Fibroblast of villous mesenchyme (primary cell): ENCODE results near the gene TSPAN4. TPM values are rescaled to one million over a fixed set of nuclear protein-coding genes. Genes with fewer than 3 reads are reported as not detected.

Experiments used
- DNase-seq: peaks from one replicate; pipeline ENCODE4 v3.0.0-alpha.2; 2010; ENCODE audit warnings: low read depth
- H3K4me3 ChIP-seq: 2 replicates; pipeline ENCODE4 v1.5.1; 2011; ENCODE audit warnings: low read depth, mild to moderate bottlenecking, low read length
- total RNA-seq: library from RNA; depleted of rRNA; stranded (reverse); fragments of >200 nt; gene quantifications from 2 replicates; pipeline ENCODE4 v1.2.3, GENCODE V29; 2012
- TF ChIP-seq, protein P1 (sequence below): IDR thresholded peaks from 2 replicates; pipeline ENCODE4 v1.5.1; 2012; ENCODE audit warnings: low read depth, mild to moderate bottlenecking, low read length; ENCODE audit not compliant: insufficient read depth

The TSPAN4 gene
- total RNA-seq, 1 donor = 113 TPM

DNA sequence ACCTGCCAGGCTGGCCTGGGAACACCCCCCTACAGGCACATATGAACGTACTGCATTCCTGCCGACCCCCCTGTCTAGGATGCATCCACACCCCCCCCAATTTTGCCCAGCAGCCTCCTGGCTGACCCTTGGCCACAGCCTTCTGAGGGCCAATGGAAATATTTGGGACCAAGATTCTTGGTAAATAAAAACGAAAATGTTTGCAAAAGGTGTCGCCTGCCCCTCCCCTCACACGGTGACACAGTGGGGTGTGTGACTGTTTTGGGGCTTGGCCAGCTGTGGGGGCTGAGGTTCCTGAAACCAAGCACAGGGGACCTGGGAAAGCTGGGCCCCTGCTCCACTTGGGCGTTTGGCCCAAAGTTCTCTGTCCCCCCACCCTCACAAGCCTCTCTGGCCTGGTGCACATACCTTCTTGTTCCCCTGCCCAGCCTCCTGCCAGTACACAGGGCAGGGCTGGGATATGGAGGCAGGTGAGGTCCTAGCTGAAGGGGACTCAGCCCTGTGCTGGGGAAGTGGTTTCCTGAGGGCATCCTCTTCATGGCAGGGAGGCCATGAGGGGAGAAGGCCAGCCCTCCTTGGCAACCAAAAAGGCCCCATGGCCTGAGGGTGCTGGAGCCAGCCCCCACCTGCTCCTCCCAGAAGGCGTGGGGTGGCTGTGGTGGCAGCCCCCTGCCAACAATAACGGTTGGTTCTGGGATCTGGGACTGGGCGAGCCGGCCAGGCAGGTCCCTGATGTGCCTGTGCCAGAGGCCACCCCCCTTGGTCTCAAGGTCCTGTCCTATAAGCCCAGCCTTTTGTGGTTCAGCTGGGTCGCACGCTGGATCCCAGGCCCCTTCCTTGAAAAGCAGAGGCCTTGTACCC, 17.1 kb upstream of the TSPAN4 start:
- TF ChIP-seq, protein P1, sequence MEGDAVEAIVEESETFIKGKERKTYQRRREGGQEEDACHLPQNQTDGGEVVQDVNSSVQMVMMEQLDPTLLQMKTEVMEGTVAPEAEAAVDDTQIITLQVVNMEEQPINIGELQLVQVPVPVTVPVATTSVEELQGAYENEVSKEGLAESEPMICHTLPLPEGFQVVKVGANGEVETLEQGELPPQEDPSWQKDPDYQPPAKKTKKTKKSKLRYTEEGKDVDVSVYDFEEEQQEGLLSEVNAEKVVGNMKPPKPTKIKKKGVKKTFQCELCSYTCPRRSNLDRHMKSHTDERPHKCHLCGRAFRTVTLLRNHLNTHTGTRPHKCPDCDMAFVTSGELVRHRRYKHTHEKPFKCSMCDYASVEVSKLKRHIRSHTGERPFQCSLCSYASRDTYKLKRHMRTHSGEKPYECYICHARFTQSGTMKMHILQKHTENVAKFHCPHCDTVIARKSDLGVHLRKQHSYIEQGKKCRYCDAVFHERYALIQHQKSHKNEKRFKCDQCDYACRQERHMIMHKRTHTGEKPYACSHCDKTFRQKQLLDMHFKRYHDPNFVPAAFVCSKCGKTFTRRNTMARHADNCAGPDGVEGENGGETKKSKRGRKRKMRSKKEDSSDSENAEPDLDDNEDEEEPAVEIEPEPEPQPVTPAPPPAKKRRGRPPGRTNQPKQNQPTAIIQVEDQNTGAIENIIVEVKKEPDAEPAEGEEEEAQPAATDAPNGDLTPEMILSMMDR = no peak
- no peak overlapping the region for H3K4me3 ChIP-seq
- DNase-seq = no peak

DNA sequence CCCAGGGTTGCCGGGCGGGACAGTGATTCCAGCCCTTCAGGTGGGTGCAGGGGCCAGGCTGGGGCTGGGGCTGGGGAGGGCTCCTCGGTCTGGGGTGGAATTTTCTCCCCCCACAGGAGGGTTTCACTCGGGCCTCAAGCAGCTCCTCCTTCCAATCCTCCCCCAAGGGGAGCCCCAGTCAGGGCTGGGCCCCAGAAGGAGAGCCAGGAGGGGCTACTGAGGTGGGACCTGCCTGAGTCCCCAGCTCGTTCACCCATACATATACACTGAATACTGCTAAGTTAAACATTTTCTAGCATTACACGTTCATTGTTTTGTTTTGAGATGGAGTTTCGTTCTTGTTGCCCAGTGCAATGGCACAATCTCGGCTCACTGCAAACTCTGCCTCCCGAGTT, 16.4 kb upstream of the TSPAN4 start:
- TF ChIP-seq, protein P1 = no peak
- no peak for DNase-seq
- H3K4me3 ChIP-seq = no peak overlapping the region

DNA sequence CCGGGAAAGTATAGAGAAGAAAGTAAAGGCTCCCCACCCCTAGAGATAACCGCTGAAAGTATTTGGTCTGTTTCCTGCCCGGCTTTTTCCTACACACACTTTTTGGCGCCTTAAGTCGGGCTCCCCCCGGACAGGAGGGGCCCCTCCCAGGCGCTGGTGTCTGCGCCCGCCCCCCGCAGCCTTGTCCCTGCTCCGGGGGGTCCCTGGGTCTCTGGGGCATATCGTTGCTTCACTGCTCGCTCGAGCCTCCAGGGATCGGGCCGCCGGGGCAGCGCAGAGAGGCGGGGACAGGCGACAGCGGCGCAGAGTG, 15.9 kb upstream of the TSPAN4 start:
- TF ChIP-seq, protein P1 = no peak
- peak overlapping the region; percentile 42 for H3K4me3 ChIP-seq
- DNase-seq = no peak

DNA sequence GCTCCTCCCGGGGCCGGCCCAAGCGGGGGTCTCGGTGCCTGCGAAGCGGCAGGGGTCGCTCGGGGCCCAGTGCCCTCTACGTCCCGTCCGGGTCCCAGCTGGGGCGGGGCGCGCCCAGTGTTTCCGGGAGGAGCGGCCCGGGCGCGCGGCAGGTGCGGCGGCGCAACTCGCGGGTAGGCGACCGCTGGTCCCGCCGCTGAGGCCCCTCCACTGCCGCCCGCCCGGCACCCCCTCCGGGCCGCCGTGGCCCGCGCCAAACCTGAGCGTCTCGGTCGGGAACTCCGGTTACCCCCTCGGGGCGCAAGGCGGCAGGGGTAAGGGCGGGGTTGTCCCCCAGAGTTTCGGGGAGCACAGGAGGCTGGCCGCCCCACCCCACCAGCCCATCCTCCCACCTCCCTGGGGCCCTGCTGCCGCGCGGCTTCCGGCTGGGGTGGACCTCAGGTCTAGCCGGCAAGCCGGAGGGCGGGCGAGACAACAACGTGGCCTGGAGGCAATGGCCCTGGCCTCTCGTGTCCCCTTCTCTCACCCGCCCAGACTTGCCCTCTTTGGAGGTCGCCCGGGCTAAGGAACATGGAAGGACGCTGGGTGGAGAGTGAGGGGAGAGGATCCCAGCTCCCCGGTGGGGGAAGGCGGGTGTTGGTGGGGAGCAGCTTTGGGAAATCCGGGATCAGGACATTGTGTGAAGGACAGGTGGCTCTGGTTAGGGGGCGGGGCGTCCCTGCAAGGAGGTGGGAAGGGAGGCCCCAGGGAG, 15.3 kb upstream of the TSPAN4 start:
- TF ChIP-seq, protein P1 = no peak
- DNase-seq = no peak
- H3K4me3 ChIP-seq = peak overlapping the region; percentile 42

DNA sequence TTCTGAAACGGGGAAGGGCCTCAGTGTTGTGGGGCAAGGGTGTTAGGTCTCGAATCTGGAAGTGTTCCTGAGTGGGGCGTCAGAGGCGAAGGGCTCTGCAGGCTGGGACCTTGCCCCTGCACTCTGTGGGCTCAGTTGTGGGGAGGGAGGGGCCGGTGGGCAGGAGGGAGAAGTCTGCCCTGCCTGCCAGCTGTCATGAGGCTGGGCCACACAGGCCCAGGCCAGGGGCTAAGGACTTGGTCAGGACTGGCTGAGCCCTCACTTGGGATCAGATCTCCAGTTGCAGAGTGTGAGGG, 14.8 kb upstream of the TSPAN4 start, which contains the start of gene CRACR2B:
Gene CRACR2B, plus strand, starts transcription at position 23 of the 296 bp plus-strand sequence. CDS start 689 bp downstream, outside the sequence.
- DNase-seq = no peak
- peak within 1 kb of the TSS; percentile 42 for H3K4me3 ChIP-seq
- TF ChIP-seq, protein P1 = no peak

DNA sequence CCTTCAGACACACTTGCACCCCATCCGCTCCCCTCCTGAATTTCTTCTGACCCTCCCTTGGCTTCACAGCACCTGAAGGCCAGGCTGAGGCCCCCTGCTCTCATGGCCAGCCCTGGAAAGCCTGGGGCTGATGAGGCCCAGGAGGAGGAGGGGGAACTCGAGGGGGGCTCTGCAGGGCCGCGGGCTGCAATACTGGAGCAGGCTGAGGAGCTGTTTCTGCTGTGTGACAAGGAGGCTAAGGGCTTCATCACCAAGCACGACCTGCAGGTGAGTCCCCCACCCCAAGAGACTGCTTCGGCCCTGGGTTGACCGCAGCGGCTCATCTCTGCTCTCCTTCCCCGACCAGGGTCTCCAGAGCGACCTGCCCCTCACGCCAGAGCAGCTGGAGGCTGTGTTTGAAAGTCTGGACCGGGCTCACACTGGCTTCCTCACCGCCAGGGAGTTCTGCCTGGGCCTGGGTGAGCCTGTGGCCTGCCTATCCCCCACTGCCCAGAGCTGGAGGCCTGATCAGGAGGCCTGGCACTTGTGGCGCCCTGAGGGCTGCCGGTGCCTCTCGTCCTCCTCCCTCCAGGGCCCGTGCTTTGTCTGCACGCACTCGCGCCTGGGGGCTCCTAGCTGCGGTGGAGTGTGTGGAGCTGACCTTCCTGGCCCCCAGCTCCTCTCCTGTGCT, 14.0 kb upstream of the TSPAN4 start:
- DNase-seq = no peak
- TF ChIP-seq, protein P1 = no peak
- no peak overlapping the region for H3K4me3 ChIP-seq
